G401 (cell line): ENCODE data around the gene NOX1. TPM values are rescaled to one million over a fixed set of nuclear protein-coding genes. Genes with fewer than 3 reads are reported as not detected.
"Not testable (repeated sequence)": the region's sequence is repeated elsewhere in the genome, so short reads cannot be mapped to it uniquely, and the experiment has no call there.

Experiments used
- DNase-seq: peaks from one replicate; pipeline ENCODE4 v3.0.0-alpha.2; 2015; ENCODE audit warnings: low spot score
- in situ Hi-C: cut with HindIII; loops from 2 replicates; pipeline ENCODE4 v1.10.0; 2016; ENCODE audit warnings: low sequenced_read_pairs, mixed read lengths
- total RNA-seq: library from RNA; depleted of rRNA; stranded (reverse); fragments of >200 nt; shearing (Covaris generic); gene quantifications from 2 replicates; pipeline ENCODE4 v1.2.3, GENCODE V29; 2014; rRNA removed

NOX1 gene
- total RNA-seq, 1 experiment from 2014 or later = not detected

GRCh38 chrX:100829730-100830129 is 44.4 kb downstream of the NOX1 start:
- in situ Hi-C loops = no loop called here
- no peak for DNase-seq

DNA sequence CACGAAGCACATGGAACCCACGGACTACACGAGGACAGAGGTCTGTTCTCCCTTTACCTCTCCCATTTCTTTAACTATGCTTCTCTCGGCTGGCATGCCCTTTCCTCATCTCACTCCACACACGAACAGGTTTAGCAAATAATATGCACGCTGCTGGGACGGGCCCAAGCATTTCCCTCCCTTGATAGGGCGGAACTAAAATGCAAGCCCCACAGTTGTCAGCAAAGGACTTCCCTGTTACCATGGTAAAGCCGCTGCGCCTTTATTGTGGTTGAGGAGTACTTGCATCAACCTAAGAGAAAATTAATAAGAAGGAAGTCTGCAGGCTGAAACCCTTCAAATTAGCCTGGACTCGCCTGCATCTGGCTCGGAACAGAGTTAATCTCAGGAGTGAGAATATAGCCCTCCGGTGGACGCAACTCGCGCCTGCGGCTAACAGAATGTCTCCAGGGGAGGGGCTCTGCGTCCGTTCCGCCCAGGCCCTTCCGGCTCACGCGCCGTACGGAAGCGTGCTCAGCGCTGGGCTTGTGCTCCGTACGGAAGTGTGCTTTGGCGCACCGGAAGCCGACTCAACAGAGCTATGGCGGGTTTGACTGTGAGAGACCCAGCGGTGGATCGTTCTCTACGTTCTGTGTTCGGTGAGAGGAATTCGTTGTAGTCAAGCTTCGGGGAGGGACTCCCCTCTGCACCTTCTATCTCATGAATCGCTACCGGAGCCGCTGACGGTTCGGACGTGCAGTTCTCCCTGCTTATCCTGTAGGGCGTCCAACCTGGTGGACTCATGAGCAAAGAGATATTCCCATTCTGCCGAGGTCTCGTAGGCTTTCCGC is 54.1 kb downstream of the NOX1 start, which contains the start of gene CSTF2:
TSS of gene CSTF2 (plus strand) at position 555 of the 830 bp plus-strand sequence. CDS start at position 581, 26 bp downstream.
- DNase-seq = peak; percentile 87
- in situ Hi-C loops = no loop called here

GRCh38 chrX:100819534-100819836 is 54.7 kb downstream of the NOX1 start:
- no peak for DNase-seq
- in situ Hi-C loops = no loop called here

GRCh38 chrX:100817340-100817739 is 56.8 kb downstream of the NOX1 start:
- in situ Hi-C loops = no loop called here
- DNase-seq = no peak

DNA sequence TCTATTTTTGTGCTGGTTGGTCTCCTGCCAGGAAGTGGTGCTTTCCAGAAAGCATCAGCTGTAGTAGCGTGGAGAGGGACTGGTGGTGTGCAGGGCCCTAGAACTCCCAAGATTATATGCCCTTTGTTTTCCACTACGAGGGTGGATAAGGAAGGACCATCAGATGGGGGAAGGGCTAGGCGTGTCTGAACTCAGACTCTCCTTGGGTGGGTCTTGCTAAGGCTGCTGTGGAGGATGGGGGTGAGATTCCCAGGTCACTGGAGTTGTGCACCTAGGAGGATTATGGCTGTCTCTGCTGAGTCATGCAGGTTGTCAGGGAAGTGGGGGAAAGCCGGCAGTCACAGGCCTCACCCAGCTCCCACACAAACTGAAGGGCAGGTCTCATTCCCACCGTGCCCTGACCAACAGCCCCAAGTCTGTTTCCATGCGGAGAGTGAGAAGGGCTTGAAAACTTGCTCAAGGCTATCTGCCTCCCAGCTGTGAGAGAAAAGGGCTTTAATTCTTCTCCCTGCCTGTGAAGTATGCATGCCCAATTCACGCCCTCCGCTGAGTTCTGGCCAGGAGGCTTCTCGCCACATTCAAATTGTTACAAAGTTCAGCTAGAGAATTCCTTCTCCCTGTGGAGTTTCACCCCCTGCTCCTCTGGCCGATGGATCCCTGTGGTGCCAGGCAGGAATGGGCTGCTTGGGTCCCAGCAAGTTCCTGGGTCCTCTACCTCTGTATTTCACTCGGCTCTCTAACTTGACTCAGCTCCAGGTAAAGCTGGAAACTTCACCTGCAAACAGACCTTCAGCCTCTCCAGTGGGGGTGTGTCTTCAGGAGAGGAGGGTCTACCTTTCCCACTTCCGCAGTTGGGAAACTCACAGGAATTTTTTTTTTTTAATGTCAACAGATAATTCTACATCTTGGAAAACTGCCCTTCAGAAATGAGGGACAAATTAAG is 61.7 kb downstream of the NOX1 start:
- DNase-seq = no peak
- in situ Hi-C loops = no loop called here

DNA sequence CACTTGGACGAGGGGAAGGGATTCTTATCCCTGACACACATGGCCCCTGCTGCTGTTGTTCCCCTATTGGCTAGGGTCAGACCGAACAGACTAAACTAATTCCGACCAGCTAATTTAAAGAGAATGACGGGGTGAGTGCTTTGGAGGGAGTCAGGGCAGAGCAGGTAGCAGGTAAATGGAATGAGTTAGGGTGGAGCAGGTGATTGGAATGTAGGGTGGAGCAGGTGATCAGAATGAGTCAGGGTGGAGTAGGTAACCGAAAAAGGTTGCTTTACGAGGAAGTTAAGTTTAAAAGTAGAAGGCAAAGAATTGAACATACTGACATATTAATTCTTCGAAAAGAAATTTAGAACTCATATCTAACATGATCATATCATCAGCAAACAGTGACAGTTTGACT is 65.9 kb downstream of the NOX1 start:
- in situ Hi-C loops, DNase-seq: not testable (repeated sequence)

GRCh38 chrX:100804780-100805179 is 69.4 kb downstream of the NOX1 start:
- in situ Hi-C loops = no loop called here
- DNase-seq = no peak

DNA sequence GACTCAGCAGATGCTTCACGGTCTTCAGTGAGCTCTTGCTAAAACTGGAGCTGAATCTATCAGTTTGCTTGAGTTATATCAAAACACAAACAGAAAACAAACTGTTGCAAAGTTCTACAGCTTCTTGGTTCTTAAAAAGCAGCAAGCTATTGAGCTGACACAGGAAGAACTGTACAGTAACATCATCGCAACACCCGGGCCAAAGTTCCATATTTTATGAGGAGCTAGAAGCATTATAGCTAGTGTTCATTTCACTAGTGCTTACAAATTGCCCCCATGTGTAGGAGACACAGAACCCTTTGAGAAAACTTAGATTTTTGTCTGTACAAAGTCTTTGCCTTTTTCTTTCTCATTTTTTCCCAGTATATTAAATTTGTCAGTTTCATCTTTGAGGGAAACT is 71.3 kb downstream of the NOX1 start:
- in situ Hi-C loops = no loop called here

GRCh38 chrX:100798484-100799214 is 75.5 kb downstream of the NOX1 start:
- no peak for DNase-seq
- in situ Hi-C loops = no loop called here

More for the DNA sequence above, 71.3 kb downstream of the NOX1 start:
- no peak for DNase-seq

- no peak for DNase-seq
- in situ Hi-C loops = no loop called here
Measured at GRCh38 chrX:100797359-100797758, 76.8 kb downstream of the NOX1 start.

DNA sequence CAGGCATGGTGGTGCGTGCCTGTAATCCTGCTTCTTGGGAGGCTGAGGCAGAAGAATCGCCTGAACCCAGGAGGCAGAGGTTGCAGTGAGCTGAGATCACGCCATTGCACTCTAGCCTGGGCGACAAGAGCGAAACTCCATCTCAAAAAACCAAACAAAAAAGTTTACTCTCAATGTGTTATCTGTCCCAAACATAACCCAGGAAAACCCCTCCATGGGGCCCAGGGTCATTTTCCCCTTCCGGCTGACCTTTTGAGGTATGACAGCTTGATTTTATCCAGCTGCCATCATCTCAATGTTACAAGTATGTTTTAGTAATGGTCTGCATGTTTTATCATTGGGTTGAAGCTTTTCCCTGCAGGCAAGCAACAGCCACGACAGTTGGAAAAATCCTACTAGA is 77.8 kb downstream of the NOX1 start:
- DNase-seq, in situ Hi-C loops: not testable (repeated sequence)

Other genes with a start within 250 kb of the NOX1 start
- gene TSPAN6, start 237.6 kb downstream of the NOX1 start, total RNA-seq = 110 and 111 TPM in 2 replicates
- gene SRPX2, start 230.2 kb downstream of the NOX1 start, total RNA-seq = 11.3 and 13.4 TPM in 2 replicates
- gene SYTL4, start 142.2 kb downstream of the NOX1 start, total RNA-seq = 0.37 and 0.86 TPM in 2 replicates
- gene CSTF2, start 54.0 kb downstream of the NOX1 start, total RNA-seq = 31.4 and 46.7 TPM in 2 replicates
- not detected in 2 replicates for gene XKRX, start 54.6 kb upstream of the NOX1 start, total RNA-seq
- gene ARL13A, start 95.3 kb upstream of the NOX1 start, total RNA-seq = not detected in 2 replicates
- 14.2 and 21.8 TPM in 2 replicates for gene TRMT2B, start 177.8 kb upstream of the NOX1 start, total RNA-seq
- gene TMEM35A, start 204.5 kb upstream of the NOX1 start, total RNA-seq = 0.92 and 2.4 TPM in 2 replicates
- gene CENPI, start 223.8 kb upstream of the NOX1 start, total RNA-seq = 32.7 and 35.1 TPM in 2 replicates